Type B pancreatic cell (in vitro differentiated cells): Measurements from ENCODE around the gene ZNF554. TPM values are rescaled to one million over a fixed set of nuclear protein-coding genes. Genes with fewer than 3 reads are reported as not detected.

Experiments
- DNase-seq: peaks from one replicate; pipeline ENCODE4 v3.0.0; 2021; ENCODE audit warnings: mixed read lengths; ENCODE audit not compliant: unreplicated experiment; ENCODE audit errors: extremely low spot score
- H3K27ac Mint-ChIP-seq: 2 replicates; pipeline ENCODE4 v1.8.0; 2021; ENCODE audit warnings: mild to moderate bottlenecking, mixed read lengths
- H3K27me3 Mint-ChIP-seq: 2 replicates; pipeline ENCODE4 v1.8.0; 2021; ENCODE audit warnings: mixed read lengths
- H3K36me3 Mint-ChIP-seq: 2 replicates; pipeline ENCODE4 v1.8.0; 2021; ENCODE audit warnings: mixed read lengths
- H3K4me1 Mint-ChIP-seq: one replicate; pipeline ENCODE4 v1.8.0; 2021; ENCODE audit warnings: mixed read lengths; ENCODE audit not compliant: unreplicated experiment
- H3K4me3 Mint-ChIP-seq: 2 replicates; pipeline ENCODE4 v1.8.0; 2021; ENCODE audit warnings: mild to moderate bottlenecking, mixed read lengths
- H3K9me3 Mint-ChIP-seq: 2 replicates; pipeline ENCODE4 v1.8.0; 2021; ENCODE audit warnings: mixed read lengths
- CTCF ChIP-seq: fragments of 200-600 bp; sonication (generic); conservative IDR thresholded peaks from 2 replicates; pipeline ENCODE4 v1.5.0; 2021; ENCODE audit warnings: antibody characterized with exemption, mild to moderate bottlenecking
- total RNA-seq: library from RNA; stranded (reverse); gene quantifications from 2 replicates; pipeline ENCODE4 v1.2.1, GENCODE V29; 2021; ENCODE audit warnings: low replicate concordance

Gene ZNF554
- total RNA-seq, 1 donor from 2014 or later = 9.4 TPM

- Mint-ChIP-seq H3K36me3 (peaks cover 3% of the 10 kb centered on the region), H3K9me3 (no peaks in the 10 kb centered on the region), H3K27me3 (no peaks in the 10 kb centered on the region), H3K4me3 (no peak overlapping the region), H3K4me1 (no peaks in the 10 kb centered on the region), H3K27ac (no peak overlapping the region)
- no peak for DNase-seq
- no peak for TF ChIP-seq CTCF
Measured at GRCh38 chr19:2811221-2811722, 8.4 kb upstream of the ZNF554 start.

- DNase-seq = no peak
- no peaks in the 10 kb centered on the region for H3K9me3 Mint-ChIP-seq
- H3K27ac Mint-ChIP-seq = no peak overlapping the region
- TF ChIP-seq CTCF = no peak
- no peaks in the 10 kb centered on the region for H3K27me3 Mint-ChIP-seq
- no peak overlapping the region for H3K4me3 Mint-ChIP-seq
- H3K36me3 Mint-ChIP-seq = peaks cover 3% of the 10 kb centered on the region
- no peaks in the 10 kb centered on the region for H3K4me1 Mint-ChIP-seq
Measured at GRCh38 chr19:2811735-2812413, 7.8 kb upstream of the ZNF554 start.

- Mint-ChIP-seq H3K4me1 (no peaks in the 10 kb centered on the region), H3K27me3 (no peaks in the 10 kb centered on the region), H3K27ac (no peak overlapping the region), H3K9me3 (no peaks in the 10 kb centered on the region), H3K36me3 (peaks cover 3% of the 10 kb centered on the region), H3K4me3 (no peak overlapping the region)
- no peak for DNase-seq
- no peak for TF ChIP-seq CTCF
Measured at GRCh38 chr19:2812414-2813234, 7.0 kb upstream of the ZNF554 start.

GRCh38 chr19:2813235-2814160, 6.2 kb upstream of the ZNF554 start:
- peaks cover 3% of the 10 kb centered on the region for H3K36me3 Mint-ChIP-seq
- H3K27ac Mint-ChIP-seq = no peak overlapping the region
- H3K4me1 Mint-ChIP-seq = no peaks in the 10 kb centered on the region
- no peak for DNase-seq
- no peak for TF ChIP-seq CTCF
- no peak overlapping the region for H3K4me3 Mint-ChIP-seq
- H3K27me3 Mint-ChIP-seq = no peaks in the 10 kb centered on the region
- H3K9me3 Mint-ChIP-seq = no peaks in the 10 kb centered on the region

- no peaks in the 10 kb centered on the region for H3K27me3 Mint-ChIP-seq
- H3K4me1 Mint-ChIP-seq = no peaks in the 10 kb centered on the region
Measured at GRCh38 chr19:2814426-2814825, 5.2 kb upstream of the ZNF554 start.

More at GRCh38 chr19:2814426-2814825, 5.2 kb upstream of the ZNF554 start:
- Mint-ChIP-seq H3K9me3 (no peaks in the 10 kb centered on the region), H3K27ac (no peak overlapping the region), H3K4me3 (no peak overlapping the region), H3K36me3 (no peaks in the 10 kb centered on the region)
- TF ChIP-seq CTCF = no peak
- DNase-seq = no peak
